C4-2B (cell line): ENCODE data around the gene LPXN.
A peak's percentile ranks its signal among the peaks of the same experiment; 100 is the strongest.

ENCODE experiments used
- H3K27ac ChIP-seq: fragments of 450-650 bp; 2 replicates; pipeline ENCODE4 v1.5.1; 2017
- CTCF ChIP-seq: fragments of 450-650 bp; conservative IDR thresholded peaks from 2 replicates; pipeline ENCODE4 v1.5.1; 2017; ENCODE audit warnings: mild to moderate bottlenecking
- ZFX ChIP-seq: fragments of 450-650 bp; IDR thresholded peaks from 2 replicates; pipeline ENCODE4 v1.6.1; 2017

The LPXN gene

DNA sequence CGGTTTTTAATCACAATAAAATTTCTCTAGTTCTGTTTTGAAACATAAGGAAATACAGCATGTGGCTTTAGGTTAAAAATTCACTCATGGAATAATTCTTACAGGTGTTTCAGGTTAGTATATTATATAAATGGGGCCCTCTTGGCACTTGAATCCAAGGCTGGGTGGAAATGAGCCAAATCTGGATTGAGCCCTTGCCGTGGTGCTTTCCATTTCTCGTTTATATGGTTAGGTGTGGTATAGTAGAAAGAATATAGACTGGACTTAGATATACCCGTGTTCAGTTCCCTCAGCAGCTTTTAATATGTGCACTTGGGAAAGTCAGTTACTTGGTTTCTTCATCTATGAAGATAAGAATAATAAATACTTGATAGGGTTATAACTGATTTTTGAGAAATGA, 19.2 kb upstream of the LPXN start:
- H3K27ac ChIP-seq: no peak overlapping the region
- TF ChIP-seq CTCF (no peak), ZFX (no peak)

DNA sequence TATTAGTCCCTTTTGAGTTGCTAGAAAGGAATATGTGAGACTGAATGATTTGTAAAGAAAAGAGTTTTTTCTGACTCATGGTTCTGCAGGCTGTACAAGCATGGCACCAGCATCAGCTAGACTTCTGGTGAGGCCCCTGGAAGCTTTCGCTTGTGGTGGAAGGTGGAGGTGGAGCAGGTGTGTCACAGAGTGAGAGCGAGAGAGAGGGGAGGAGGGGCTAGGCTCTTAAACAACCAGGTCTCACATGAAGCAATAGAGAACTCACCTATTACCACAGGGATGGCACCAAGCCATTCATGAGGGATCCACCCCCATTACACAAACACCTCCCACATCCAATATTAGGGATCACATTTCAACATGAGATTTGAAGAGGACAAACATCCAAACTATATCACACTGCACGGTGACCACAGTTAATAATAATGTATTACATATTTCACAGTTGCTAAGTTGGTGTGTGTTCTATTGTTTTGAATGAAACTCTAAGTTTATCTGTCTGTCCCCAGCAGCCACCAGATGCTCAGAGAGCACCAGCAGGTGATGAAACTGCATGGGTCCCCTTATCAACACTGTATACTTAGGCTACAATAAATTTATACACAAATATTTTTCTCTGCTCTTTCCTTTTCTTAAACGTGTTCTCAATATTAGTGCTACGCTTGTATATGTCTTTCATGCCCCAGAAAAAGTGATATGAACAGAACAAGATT, 17.3 kb upstream of the LPXN start:
- H3K27ac ChIP-seq: no peak overlapping the region
- TF ChIP-seq ZFX: no peak
- no peak for TF ChIP-seq CTCF

DNA sequence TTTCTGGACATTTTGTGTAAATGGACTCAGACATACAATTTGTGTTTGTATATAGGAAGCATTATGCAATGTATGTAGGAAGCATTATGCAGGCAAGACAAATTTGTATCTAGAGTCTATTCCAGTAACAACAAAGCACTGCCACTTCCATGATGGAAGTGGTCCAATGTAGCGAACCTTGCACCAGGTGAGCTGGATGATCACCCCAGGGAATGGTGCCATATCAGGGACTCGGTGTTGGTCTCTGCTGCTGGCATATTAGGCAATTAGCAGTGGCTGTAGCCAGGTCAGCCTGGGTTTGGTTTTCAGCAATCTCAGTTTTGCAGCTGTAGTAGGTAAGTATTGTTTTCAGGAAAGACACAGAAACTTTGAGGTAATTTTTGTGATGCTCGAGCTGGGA, 16.0 kb upstream of the LPXN start:
- TF ChIP-seq ZFX: no peak
- H3K27ac ChIP-seq: no peak overlapping the region

DNA sequence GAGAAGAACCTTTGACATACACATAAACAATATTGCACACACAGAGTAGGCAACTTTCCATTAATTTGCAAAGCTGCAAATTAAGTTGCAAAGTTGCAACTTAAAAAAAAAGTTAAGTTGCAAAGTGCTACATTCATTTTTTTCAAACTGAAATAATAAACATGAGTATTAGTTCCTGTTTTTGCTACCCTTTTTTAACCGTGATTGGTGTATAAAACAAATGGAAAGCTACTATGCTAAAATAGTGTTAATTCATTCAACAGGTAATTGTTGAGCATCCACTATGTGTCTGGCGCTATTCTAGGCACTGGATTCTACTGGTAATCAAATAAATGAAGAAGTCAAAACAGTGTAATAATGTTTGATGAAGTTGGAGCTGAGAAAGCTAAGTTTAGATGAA, 11.3 kb upstream of the LPXN start:
- H3K27ac ChIP-seq: no peak overlapping the region
- TF ChIP-seq CTCF: no peak
- TF ChIP-seq ZFX: no peak

DNA sequence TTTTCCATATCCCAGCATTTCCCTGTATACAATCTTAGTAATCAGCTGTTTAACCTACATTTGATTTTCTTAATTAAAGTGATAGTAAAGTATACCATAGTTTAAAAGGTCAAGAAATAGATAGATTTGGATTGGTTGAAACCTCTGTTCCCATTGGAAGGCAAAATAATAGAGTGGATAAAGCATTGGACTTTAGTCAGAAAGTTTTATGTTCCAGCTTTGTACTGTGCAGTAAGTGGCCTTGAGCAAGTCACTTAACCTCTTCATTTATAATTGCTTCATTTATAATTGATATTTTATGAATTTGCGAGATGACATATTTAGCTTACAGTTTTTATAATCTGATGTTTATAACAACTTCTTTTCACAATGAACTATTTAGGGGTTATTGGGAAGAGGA, 6.8 kb upstream of the LPXN start:
- TF ChIP-seq ZFX (no peak), CTCF (no peak)
- H3K27ac ChIP-seq: no peak overlapping the region

- TF ChIP-seq CTCF (no peak), ZFX (no peak)
- no peak overlapping the region; the same call in 1 of the 2 replicates for H3K27ac ChIP-seq
These were observed 4.7 kb upstream of the LPXN start for GRCh38 chr11:58580311-58580710.

DNA sequence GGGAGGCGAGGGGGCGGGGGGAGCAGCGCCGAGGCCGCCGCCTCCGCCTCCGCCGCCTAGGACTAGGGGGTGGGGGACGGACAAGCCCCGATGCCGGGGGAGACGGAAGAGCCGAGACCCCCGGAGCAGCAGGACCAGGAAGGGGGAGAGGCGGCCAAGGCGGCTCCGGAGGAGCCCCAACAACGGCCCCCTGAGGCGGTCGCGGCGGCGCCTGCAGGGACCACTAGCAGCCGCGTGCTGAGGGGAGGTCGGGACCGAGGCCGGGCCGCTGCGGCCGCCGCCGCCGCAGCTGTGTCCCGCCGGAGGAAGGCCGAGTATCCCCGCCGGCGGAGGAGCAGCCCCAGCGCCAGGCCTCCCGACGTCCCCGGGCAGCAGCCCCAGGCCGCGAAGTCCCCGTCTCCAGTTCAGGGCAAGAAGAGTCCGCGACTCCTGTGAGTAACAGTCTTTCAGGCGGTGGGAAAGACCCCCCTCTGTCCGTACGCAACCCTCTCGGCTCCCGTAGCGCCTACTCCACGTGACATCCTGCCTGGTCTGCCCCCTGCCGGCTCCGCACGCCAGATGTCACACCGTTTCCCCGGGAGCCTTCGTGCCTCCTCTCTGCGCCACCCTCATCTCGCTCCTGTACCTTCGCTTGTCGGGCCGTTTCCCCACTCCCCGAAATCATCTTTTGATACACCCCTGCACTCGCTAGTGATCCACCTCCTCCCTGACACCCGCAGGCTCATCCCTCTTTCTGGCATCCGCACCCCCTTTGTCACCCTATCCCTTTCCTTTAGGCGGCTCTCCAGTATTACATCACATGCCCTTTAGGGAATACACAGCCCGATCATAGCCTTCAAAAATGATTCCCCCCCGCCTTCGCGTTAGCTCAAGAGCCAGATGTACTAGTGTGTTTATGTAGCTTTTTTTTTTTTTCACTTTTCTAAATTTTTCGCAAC, 3.8 kb upstream of the LPXN start:
- peak overlapping the region; percentile 93 for H3K27ac ChIP-seq
- TF ChIP-seq ZFX: peak; percentile 90
- TF ChIP-seq CTCF: peak; percentile 83
